Inferior parietal cortex (tissue), 1 donor: ENCODE data around the gene PKD1.

Experiments used
- DNase-seq: peaks from one replicate; pipeline ENCODE4 v3.0.0-alpha.2; 2016; ENCODE audit errors: extremely low spot score

PKD1 gene

DNA sequence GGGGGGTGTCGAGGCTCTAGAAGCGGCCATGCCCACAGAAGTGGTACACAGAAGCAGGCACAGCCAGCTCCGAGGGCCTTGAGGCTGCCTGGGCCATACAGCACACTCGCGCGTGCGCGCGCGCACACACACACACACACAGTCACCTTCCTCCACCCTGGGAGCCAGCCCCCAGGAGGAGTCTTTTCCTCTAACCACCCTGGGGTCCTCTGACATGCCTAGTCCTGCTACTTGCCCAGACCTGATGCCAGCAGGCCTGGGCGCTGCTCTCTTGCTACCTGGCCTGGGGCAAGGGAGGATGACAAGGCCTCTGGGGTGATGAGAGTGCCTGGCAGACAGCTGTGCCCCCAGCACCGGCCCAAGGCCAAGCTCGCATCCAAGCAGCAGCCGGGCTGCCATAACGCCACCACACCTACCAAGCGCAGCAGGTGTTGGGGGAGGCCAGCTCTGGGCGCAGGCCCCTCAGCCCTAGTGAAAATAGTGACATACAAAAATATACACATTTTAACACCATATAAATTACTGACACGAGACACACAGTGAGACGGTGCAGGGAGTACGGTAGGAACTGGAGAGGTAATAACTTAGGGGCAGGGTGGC is 46.8 kb downstream of the PKD1 start:
- DNase-seq: no peak

- no peak for DNase-seq
These were observed 47.7 kb downstream of the PKD1 start for GRCh38 chr16:2087748-2088631.

DNA sequence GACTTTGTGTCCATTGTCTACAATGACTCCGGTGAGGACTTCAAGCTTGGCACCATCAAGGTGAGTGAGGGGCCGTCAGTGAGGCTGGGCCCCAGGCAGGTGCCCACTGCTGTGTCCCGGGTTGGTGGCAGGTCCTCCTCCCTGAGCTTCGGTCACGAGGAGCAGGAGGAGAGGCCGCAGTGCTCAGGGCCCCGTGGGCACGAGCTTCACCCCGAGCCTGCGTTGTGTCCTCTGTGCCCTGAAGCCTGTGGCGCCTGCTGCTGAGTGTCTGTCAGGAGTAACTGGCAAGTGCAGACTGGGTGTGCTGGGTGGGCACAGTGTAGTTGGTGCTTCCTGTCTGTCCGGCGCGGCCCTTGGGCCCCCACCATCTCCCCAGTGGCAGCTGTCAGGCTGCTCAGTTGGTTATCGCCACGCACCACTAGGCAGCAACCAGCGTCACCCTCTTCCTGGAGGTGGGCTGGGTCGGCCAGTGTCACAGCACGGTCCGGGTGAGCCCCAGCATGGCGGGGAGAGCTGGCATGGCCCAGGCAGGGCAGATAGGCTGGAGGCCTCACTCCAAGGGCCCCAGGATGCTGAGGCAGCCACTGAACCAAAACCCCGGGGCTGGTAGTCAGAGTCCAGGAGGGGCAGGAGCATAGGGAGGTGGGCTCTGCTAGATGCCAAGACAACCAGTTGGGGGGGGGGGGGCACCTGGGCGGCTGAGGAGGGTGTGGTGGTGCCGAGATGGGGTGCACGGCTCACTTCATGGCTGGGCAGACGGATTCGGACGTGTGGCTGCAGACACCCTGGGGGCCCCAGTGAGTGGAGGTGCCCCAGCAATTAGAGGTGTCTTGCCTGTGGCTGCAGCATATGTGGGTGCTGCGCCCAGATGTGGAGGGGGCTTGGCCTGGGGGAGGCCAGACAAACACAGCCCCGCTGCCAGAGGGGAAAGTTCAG is 48.6 kb downstream of the PKD1 start:
- no peak for DNase-seq

- DNase-seq: no peak
These were observed 49.5 kb downstream of the PKD1 start for GRCh38 chr16:2086106-2086742.

DNA sequence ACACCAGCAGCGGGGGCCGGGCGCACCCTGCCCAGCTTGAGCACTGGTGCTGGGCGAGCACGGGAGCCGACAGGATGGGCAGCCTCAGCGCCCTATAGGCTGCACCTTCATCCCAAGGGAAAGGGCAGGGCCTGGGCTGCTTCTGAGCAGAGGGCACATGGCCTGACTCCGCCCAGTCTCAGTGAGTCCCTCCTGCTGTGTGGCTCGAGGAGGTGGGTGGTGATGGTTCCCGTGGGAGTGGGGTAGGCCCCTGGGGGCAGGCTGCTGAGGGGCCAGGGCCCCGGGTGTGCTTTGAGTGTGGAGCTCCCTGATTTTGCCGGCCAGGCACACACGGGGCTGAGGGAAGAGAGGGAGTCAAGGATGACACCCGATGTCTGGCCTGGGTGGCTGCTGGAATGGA is 50.0 kb downstream of the PKD1 start:
- no peak for DNase-seq

GRCh38 chr16:2084895-2085625 is 50.6 kb downstream of the PKD1 start:
- DNase-seq: no peak

- DNase-seq: no peak
These were observed 51.6 kb downstream of the PKD1 start for GRCh38 chr16:2083876-2084780.

DNA sequence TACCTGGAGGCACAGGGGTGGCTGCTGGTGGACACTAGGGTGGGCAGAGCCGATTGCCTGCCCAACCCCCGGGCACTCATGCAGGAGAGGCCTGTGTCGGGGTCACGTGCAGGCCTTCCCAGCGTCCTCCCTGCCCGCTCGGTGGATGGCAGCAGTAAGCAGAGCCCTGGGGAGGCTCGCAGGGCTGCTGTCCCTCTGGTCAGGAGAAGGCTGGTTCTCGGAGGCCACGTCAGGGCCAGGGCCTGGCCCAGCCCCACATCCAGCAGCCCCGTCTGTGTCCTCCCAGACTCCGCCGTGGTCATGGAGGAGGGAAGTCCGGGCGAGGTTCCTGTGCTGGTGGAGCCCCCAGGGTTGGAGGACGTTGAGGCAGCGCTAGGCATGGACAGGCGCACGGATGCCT is 52.3 kb downstream of the PKD1 start:
- no peak for DNase-seq

DNA sequence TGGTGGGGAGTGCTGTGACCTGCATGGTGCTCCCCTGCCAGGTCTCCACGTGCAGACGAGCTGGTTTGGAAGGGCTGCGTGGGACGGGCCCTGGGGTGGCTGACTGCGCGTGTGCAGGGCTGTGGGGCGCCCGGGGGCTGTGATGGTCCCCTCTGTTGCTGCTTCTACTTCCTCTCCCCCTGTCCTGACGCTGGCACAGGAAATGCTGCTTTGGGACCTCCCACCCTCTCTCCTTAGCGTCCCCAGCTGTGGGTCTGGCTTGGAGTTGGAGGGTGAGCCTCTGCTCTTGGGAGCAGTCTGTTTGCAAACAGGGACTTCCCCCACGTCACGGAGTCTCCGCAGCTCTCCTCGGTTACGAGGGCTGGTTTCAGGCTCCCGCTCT is 52.7 kb downstream of the PKD1 start:
- no peak for DNase-seq

- no peak for DNase-seq
These were observed 53.3 kb downstream of the PKD1 start for GRCh38 chr16:2082171-2082982.

GRCh38 chr16:2081201-2082084 is 54.3 kb downstream of the PKD1 start:
- no peak for DNase-seq

- DNase-seq: no peak
These were observed 55.7 kb downstream of the PKD1 start for GRCh38 chr16:2079991-2080390.

- DNase-seq: no peak
These were observed 56.3 kb downstream of the PKD1 start for GRCh38 chr16:2079311-2079800.

DNA sequence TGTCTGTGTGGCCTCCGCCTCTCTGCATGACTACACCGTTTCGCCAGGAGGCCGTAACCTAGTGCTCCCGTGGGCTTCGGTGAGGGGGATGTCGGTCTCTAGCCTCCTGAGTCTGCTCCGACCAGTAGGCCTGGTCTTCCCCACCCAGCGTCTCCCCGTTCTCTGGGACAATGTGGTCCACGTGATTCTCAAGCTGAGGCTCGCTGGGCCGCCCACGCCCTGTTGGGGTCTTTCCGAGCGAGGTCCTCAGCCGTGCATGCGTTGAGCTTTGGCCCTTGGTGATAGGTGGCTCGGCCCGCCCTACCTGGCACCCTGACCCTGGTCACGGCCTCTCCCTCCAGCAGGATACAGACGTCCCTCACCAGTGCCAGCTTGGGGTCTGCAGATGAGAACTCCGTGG is 57.0 kb downstream of the PKD1 start:
- DNase-seq: no peak

GRCh38 chr16:2078096-2078495 is 57.6 kb downstream of the PKD1 start:
- no peak for DNase-seq

GRCh38 chr16:2077696-2078095 is 58.0 kb downstream of the PKD1 start:
- no peak for DNase-seq

DNA sequence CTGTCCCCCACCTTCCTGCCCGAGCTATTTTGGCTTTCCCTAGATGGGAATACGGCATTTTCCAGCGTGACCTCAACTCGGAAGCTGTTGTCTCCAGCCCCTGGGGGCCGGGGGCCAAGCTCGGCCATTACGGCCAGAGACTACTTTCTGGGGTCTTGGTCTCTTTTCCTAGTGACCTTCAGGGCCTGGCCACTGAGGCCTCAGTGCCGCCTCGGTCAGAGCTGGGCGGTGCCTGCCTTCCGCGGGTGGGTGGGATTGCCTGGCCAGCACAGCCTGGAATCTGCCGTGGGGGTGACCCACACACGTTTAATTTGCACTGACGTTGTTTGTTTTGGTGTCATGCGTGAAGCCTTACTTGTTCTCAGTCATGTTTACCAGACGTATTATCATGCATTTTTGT is 58.7 kb downstream of the PKD1 start:
- no peak for DNase-seq
